Memory B cell (primary cell): ENCODE measurements around the gene UROD.
"Not testable (repeated sequence)": the region's sequence is repeated elsewhere in the genome, so short reads cannot be mapped to it uniquely, and the experiment has no call there.

Source experiments
- ATAC-seq: fragments of 150-1000 bp; cut with Tn5 transposase; 2 replicates; pipeline ENCODE4 v1.10.0; 2021; ENCODE audit warnings: low read depth, mild to moderate bottlenecking, moderate library complexity
- DNase-seq, 2 donors: peaks; one replicate each; pipeline ENCODE4 v3.0.0; 2022; ENCODE audit warnings: low spot score in 2 of 2
- H3K27ac Mint-ChIP-seq: one replicate; pipeline ENCODE4 v1.8.0; 2022; ENCODE audit warnings: mild to moderate bottlenecking, moderate library complexity, mixed read lengths
- H3K27me3 Mint-ChIP-seq: one replicate; pipeline ENCODE4 v1.8.0; 2022; ENCODE audit warnings: mixed read lengths
- H3K36me3 Mint-ChIP-seq: one replicate; pipeline ENCODE4 v1.8.0; 2022; ENCODE audit warnings: mild to moderate bottlenecking, mixed read lengths
- H3K4me1 Mint-ChIP-seq: one replicate; pipeline ENCODE4 v1.8.0; 2022; ENCODE audit warnings: mixed read lengths
- H3K4me3 Mint-ChIP-seq: one replicate; pipeline ENCODE4 v1.8.0; 2022; ENCODE audit warnings: mild to moderate bottlenecking, moderate library complexity, mixed read lengths
- H3K9me3 Mint-ChIP-seq: one replicate; pipeline ENCODE4 v1.8.0; 2022; ENCODE audit warnings: mixed read lengths

Gene UROD

DNA sequence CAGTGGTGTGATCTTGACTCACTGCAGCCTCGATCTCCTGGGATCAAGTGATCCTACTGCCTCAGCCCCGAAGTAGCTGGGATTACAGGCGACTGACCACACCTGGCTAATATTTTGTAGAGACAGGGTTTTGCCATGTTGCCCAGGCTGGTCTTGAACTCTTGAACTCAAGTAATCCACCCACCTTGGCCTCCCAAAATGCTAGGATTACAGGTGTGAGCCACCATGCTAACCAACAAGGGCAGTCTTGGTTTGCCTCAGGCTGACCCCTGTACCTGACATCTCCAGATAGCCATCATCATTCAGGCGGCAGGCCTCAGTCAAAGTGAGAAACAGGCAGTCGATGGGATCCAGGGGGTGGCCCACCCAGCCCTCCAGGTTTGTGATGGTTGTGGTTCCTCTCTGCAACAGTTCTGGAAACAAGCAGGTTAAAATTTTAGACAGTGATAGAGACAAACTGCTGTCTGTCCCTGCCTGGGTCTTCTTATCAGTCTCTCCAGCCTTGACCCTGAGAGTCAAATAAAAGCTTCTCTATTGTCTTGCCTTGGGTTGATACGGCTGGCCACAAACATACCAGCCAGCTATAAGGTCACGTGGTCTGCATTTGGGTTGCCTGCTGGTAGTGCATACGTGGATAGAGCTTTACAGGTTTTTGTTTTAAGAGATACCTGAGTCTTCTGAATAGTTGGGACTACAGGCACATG is 26.8 kb downstream of the UROD start:
- Mint-ChIP-seq H3K4me3 (no peak overlapping the region), H3K4me1 (no peaks in the 10 kb centered on the region), H3K27me3 (no peaks in the 10 kb centered on the region), H3K27ac (no peak overlapping the region), H3K36me3 (peaks cover 7% of the 10 kb centered on the region), H3K9me3 (no peaks in the 10 kb centered on the region)
- DNase-seq = no peak
- ATAC-seq = no peak

- ATAC-seq = no peak
- Mint-ChIP-seq H3K27me3 (no peaks in the 10 kb centered on the region), H3K9me3 (no peaks in the 10 kb centered on the region), H3K36me3 (peaks cover 7% of the 10 kb centered on the region), H3K4me1 (no peaks in the 10 kb centered on the region), H3K27ac (no peak overlapping the region), H3K4me3 (no peak overlapping the region)
- no peak for DNase-seq
Observed at GRCh38 chr1:45040297-45040696, 28.2 kb downstream of the UROD start.

GRCh38 chr1:45043094-45043493 is 31.0 kb downstream of the UROD start:
- H3K27ac Mint-ChIP-seq = no peak overlapping the region

DNA sequence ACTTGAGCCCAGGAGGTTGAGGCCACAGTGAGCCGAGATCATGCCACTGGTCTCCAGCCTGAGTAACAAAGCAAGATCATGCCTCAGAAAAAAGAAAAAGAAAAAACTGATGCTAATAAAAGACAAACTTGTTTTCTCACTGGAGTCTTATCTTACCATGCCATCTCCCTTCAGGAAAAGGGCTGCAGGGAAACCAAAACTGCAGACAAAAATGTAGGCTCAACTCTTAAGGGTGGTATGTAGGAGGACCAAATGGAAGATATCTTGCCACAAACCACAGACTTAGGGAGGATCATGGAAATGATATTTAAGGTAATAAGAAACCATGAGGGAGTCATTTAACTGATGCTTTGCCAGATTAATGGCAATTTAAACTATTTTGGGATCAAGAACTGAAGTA is 32.9 kb downstream of the UROD start:
- Mint-ChIP-seq H3K9me3 (no peaks in the 10 kb centered on the region), H3K4me1 (no peaks in the 10 kb centered on the region), H3K36me3 (peaks cover 5% of the 10 kb centered on the region), H3K27me3 (no peaks in the 10 kb centered on the region), H3K27ac (no peak overlapping the region), H3K4me3 (no peak overlapping the region)
- DNase-seq (no peak), ATAC-seq (no peak)

More at GRCh38 chr1:45043094-45043493, 31.0 kb downstream of the UROD start:
- no peak for DNase-seq
- H3K27me3 Mint-ChIP-seq = no peaks in the 10 kb centered on the region
- H3K36me3 Mint-ChIP-seq = peaks cover 7% of the 10 kb centered on the region
- no peak for ATAC-seq
- H3K4me1 Mint-ChIP-seq = no peaks in the 10 kb centered on the region
- no peak overlapping the region for H3K4me3 Mint-ChIP-seq
- H3K9me3 Mint-ChIP-seq = no peaks in the 10 kb centered on the region

GRCh38 chr1:45047032-45047431 is 35.0 kb downstream of the UROD start:
- Mint-ChIP-seq H3K27ac (no peak overlapping the region), H3K9me3 (no peaks in the 10 kb centered on the region), H3K36me3 (peaks cover 5% of the 10 kb centered on the region), H3K4me1 (peaks cover 5% of the 10 kb centered on the region), H3K4me3 (no peak overlapping the region), H3K27me3 (no peaks in the 10 kb centered on the region)
- no peak for ATAC-seq
- no peak for DNase-seq

GRCh38 chr1:45051005-45051772 is 39.1 kb downstream of the UROD start:
- no peaks in the 10 kb centered on the region for H3K27me3 Mint-ChIP-seq
- peak overlapping the region; percentile 58 for H3K27ac Mint-ChIP-seq
- no peak for ATAC-seq
- no peaks in the 10 kb centered on the region for H3K36me3 Mint-ChIP-seq
- DNase-seq = no peak
- H3K9me3 Mint-ChIP-seq = no peaks in the 10 kb centered on the region
- H3K4me1 Mint-ChIP-seq = peaks cover 8% of the 10 kb centered on the region
- peak overlapping the region; percentile 18 for H3K4me3 Mint-ChIP-seq

DNA sequence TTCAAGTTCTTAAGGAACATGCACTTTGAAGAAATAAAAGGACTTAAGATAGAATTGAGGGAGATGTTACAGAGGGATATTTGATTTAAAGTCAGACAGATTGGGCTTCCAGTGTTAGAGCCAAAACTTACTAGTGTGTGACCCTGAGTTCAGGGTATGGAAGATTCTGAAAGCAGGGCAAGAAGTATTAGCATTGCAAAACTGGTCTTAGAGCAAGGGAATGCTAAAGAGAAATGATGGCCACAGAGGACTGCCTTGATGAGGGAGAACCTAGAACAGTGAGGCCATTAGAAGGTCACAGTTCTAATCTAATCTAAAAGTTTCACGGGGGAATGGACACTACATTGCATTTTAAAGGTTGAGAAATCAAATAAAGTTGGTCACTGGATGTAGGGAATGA is 45.5 kb downstream of the UROD start:
- H3K9me3 Mint-ChIP-seq = no peaks in the 10 kb centered on the region
- H3K4me1 Mint-ChIP-seq = peaks cover 5% of the 10 kb centered on the region
- no peaks in the 10 kb centered on the region for H3K27me3 Mint-ChIP-seq
- H3K27ac Mint-ChIP-seq = no peak overlapping the region
- H3K36me3 Mint-ChIP-seq = no peaks in the 10 kb centered on the region
- ATAC-seq (no peak), DNase-seq (no peak)
- H3K4me3 Mint-ChIP-seq = no peak overlapping the region

DNA sequence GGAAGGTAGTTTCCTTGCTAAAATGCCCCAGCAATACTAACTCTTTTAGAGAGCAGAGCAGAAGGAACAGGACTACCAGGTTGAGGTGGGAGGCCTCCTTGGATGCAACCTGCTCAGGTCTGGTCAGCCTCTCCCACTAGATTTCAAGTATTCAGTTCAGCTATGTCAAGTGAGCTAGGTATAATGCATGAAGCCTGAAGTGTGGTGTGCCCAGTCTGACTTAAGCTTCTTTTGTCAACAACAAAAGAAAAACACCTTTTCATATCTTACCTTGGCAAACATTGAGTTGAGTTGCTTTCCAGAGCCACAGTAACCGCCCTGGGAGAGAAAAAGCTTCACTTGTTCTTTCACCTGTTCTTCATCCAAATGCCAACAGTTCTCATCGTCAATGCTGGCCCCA is 47.8 kb downstream of the UROD start:
- DNase-seq (no peak), ATAC-seq (no peak)
- Mint-ChIP-seq H3K9me3 (no peaks in the 10 kb centered on the region), H3K4me3 (no peak overlapping the region), H3K27ac (no peak overlapping the region), H3K36me3 (no peaks in the 10 kb centered on the region), H3K27me3 (no peaks in the 10 kb centered on the region), H3K4me1 (peaks cover 2% of the 10 kb centered on the region)

GRCh38 chr1:45062463-45062862 is 50.4 kb downstream of the UROD start:
- H3K27ac Mint-ChIP-seq, H3K4me1 Mint-ChIP-seq, DNase-seq, H3K27me3 Mint-ChIP-seq, H3K9me3 Mint-ChIP-seq, H3K36me3 Mint-ChIP-seq, H3K4me3 Mint-ChIP-seq, ATAC-seq: not testable (repeated sequence)

- H3K4me3 Mint-ChIP-seq = no peak overlapping the region
- peaks cover 1% of the 10 kb centered on the region for H3K27me3 Mint-ChIP-seq
- ATAC-seq (no peak), DNase-seq (no peak)
- H3K36me3 Mint-ChIP-seq = peaks cover 2% of the 10 kb centered on the region
- peaks cover 3% of the 10 kb centered on the region for H3K9me3 Mint-ChIP-seq
- H3K27ac Mint-ChIP-seq = no peak overlapping the region
- no peaks in the 10 kb centered on the region for H3K4me1 Mint-ChIP-seq
Observed at GRCh38 chr1:45065083-45065482, 53.0 kb downstream of the UROD start.
